Activated naive CD4-positive, alpha-beta T cell treated with anti-CD3 and anti-CD28 coated beads, Interleukin-2, amount 50 U/mL, for 16 hours (primary cell): ENCODE data around the gene CEBPZ.
A peak's percentile ranks its signal among the peaks of the same experiment; 100 is the strongest.
"Not testable (repeated sequence)": the region's sequence is repeated elsewhere in the genome, so short reads cannot be mapped to it uniquely, and the experiment has no call there.

Experiments
- DNase-seq: peaks from one replicate; pipeline ENCODE4 v3.0.0-alpha.2; 2020

Gene CEBPZ

GRCh38 chr2:37219046-37219445 lies 12.3 kb downstream of the CEBPZ start:
- no peak for DNase-seq

- no peak for DNase-seq
Observed at GRCh38 chr2:37215250-37215649, 16.1 kb downstream of the CEBPZ start.

- no peak for DNase-seq
Observed at GRCh38 chr2:37211939-37212338, 19.5 kb downstream of the CEBPZ start.

GRCh38 chr2:37211212-37211611 lies 20.2 kb downstream of the CEBPZ start:
- no peak for DNase-seq

GRCh38 chr2:37206760-37207159 lies 24.6 kb downstream of the CEBPZ start:
- DNase-seq = not testable (repeated sequence)

- DNase-seq = no peak
Observed at GRCh38 chr2:37205689-37206341, 25.6 kb downstream of the CEBPZ start.

GRCh38 chr2:37205071-37205661 lies 26.2 kb downstream of the CEBPZ start:
- DNase-seq = not testable (repeated sequence)

- no peak for DNase-seq
Observed at GRCh38 chr2:37203708-37204107, 27.7 kb downstream of the CEBPZ start.

- no peak for DNase-seq
Observed at GRCh38 chr2:37201766-37202165, 29.6 kb downstream of the CEBPZ start.

- no peak for DNase-seq
Observed at GRCh38 chr2:37201208-37201607, 30.2 kb downstream of the CEBPZ start.

GRCh38 chr2:37198681-37199065 lies 32.7 kb downstream of the CEBPZ start:
- DNase-seq = no peak

GRCh38 chr2:37196320-37197195 lies 34.8 kb downstream of the CEBPZ start, which contains the start of gene CEBPZOS:
CEBPZOS (plus strand) TSS chr2:37196496; CDS start chr2:37199705, 3,209 bp downstream.
- peak; percentile 84 for DNase-seq

- DNase-seq = not testable (repeated sequence)
Observed at GRCh38 chr2:37195862-37196319, 35.5 kb downstream of the CEBPZ start.

- no peak for DNase-seq
Observed at GRCh38 chr2:37192551-37192950, 38.8 kb downstream of the CEBPZ start.

- DNase-seq = no peak
Observed at GRCh38 chr2:37191747-37192146, 39.6 kb downstream of the CEBPZ start.

- DNase-seq = no peak
Observed at GRCh38 chr2:37191253-37191652, 40.1 kb downstream of the CEBPZ start.

- DNase-seq = no peak
Observed at GRCh38 chr2:37190290-37190689, 41.1 kb downstream of the CEBPZ start.

- DNase-seq = no peak
Observed at GRCh38 chr2:37189452-37190153, 41.8 kb downstream of the CEBPZ start.

- no peak for DNase-seq
Observed at GRCh38 chr2:37188570-37188969, 42.8 kb downstream of the CEBPZ start, which contains the start of gene SULT6B1. SULT6B1 (minus strand) TSS chr2:37188670; CDS start chr2:37188640, 30 bp downstream.

GRCh38 chr2:37181726-37182684 lies 49.4 kb downstream of the CEBPZ start:
- no peak for DNase-seq

- DNase-seq = no peak
Observed at GRCh38 chr2:37180640-37181039, 50.8 kb downstream of the CEBPZ start.
